Mesendoderm (in vitro differentiated cells): ENCODE data around the gene HMGCS1.
A peak's percentile ranks its signal among the peaks of the same experiment; 100 is the strongest.

Source experiments
- DNase-seq: peaks from one replicate; pipeline ENCODE4 v3.0.0; 2013
- H2AK5ac ChIP-seq: 2 replicates; pipeline ENCODE4 v1.6.1; 2013; ENCODE audit warnings: low read length, inconsistent platforms
- H2BK120ac ChIP-seq: 2 replicates; pipeline ENCODE4 v1.6.1; 2013; ENCODE audit warnings: low read depth, mild to moderate bottlenecking, low read length, moderate library complexity, mixed read lengths
- H2BK15ac ChIP-seq: replicated peaks from 2 replicates; pipeline ENCODE4 v1.6.1; 2013; ENCODE audit warnings: low read depth, mild to moderate bottlenecking, moderate library complexity
- H2BK5ac ChIP-seq: 2 replicates; pipeline ENCODE4 v1.6.1; 2013; ENCODE audit warnings: low read length, inconsistent platforms
- H3K18ac ChIP-seq: 2 replicates; pipeline ENCODE4 v1.6.1; 2013; ENCODE audit warnings: mild to moderate bottlenecking, low read length, mixed read lengths
- H3K23ac ChIP-seq: one replicate; pipeline ENCODE4 v1.6.1; 2013; ENCODE audit warnings: low read length
- H3K27ac ChIP-seq: 2 replicates; pipeline ENCODE4 v1.5.1; 2013; ENCODE audit warnings: low read depth, mild to moderate bottlenecking, inconsistent platforms, low read length, moderate library complexity
- H3K27me3 ChIP-seq: 2 replicates; pipeline ENCODE4 v1.6.1; 2013; ENCODE audit warnings: low read length, control low read depth, mild to moderate bottlenecking, inconsistent platforms; ENCODE audit not compliant: insufficient read depth, poor library complexity
- H3K36me3 ChIP-seq: 2 replicates; pipeline ENCODE4 v1.6.1; 2013; ENCODE audit warnings: low read length, inconsistent platforms; ENCODE audit not compliant: control insufficient read depth, insufficient read depth
- H3K4ac ChIP-seq: one replicate; pipeline ENCODE4 v1.6.1; 2013; ENCODE audit warnings: low read depth, mild to moderate bottlenecking, low read length, moderate library complexity
- H3K4me1 ChIP-seq: 2 replicates; pipeline ENCODE4 v1.6.1; 2013; ENCODE audit warnings: low read depth, low read length, inconsistent platforms; ENCODE audit not compliant: control insufficient read depth
- H3K4me2 ChIP-seq: 2 replicates; pipeline ENCODE4 v1.6.1; 2013; ENCODE audit warnings: low read length
- H3K4me3 ChIP-seq: 2 replicates; pipeline ENCODE4 v1.5.1; 2013; ENCODE audit warnings: mild to moderate bottlenecking, low read length
- H3K56ac ChIP-seq: one replicate; pipeline ENCODE4 v1.6.1; 2013; ENCODE audit warnings: low read length
- H3K79me1 ChIP-seq: 2 replicates; pipeline ENCODE4 v1.6.1; 2013; ENCODE audit warnings: low read length, inconsistent platforms
- H3K79me2 ChIP-seq: 2 replicates; pipeline ENCODE4 v1.6.1; 2013; ENCODE audit warnings: mild to moderate bottlenecking, low read length; ENCODE audit not compliant: control insufficient read depth, insufficient read depth
- H3K9ac ChIP-seq: 2 replicates; pipeline ENCODE4 v1.6.1; 2013; ENCODE audit warnings: low read length, inconsistent platforms
- H4K5ac ChIP-seq: one replicate; pipeline ENCODE4 v1.6.1; 2013; ENCODE audit warnings: low read length
- H4K8ac ChIP-seq: one replicate; pipeline ENCODE4 v1.6.1; 2013; ENCODE audit warnings: low read depth, mild to moderate bottlenecking, control low read depth, low read length, moderate library complexity
- WGBS: extraction: QIAGEN DNeasy Blood & Tissue Kit; methylation state at CpG from one replicate; pipeline ENCODE4 v1.1.7; 2013; ENCODE audit warnings: low lambda C conversion rate, missing lambda C conversion rate; ENCODE audit not compliant: insufficient coverage; ENCODE audit errors: extremely low coverage; 5-methylcytosine and 5-hydroxymethylcytosine counted together

HMGCS1 gene

GRCh38 chr5:43316421-43316820 is 3.2 kb upstream of the HMGCS1 start:
- Histone ChIP-seq H3K23ac (no peak overlapping the region), H2AK5ac (no peak overlapping the region), H3K27ac (no peak overlapping the region), H2BK5ac (no peak overlapping the region), H3K27me3 (no peaks in the 10 kb centered on the region), H3K56ac (no peak overlapping the region), H3K79me1 (no peaks in the 10 kb centered on the region), H3K4me3 (no peak overlapping the region), H3K36me3 (no peaks in the 10 kb centered on the region), H2BK120ac (no peak overlapping the region), H3K9ac (no peak overlapping the region), H3K18ac (no peak overlapping the region), H3K4me1 (no peaks in the 10 kb centered on the region), H4K8ac (no peak overlapping the region), H3K4ac (peak overlapping the region; percentile 81), H2BK15ac (no peak overlapping the region), H3K4me2 (no peak overlapping the region), H4K5ac (no peak overlapping the region), H3K79me2 (peaks cover 18% of the 10 kb centered on the region)
- no peak for DNase-seq
- WGBS, result no CpG with 5 or more reads among the region's 5 CpGs

- H3K4me3 ChIP-seq, result no peak overlapping the region
- H3K36me3 ChIP-seq, result no peaks in the 10 kb centered on the region
- WGBS, result no CpG with 5 or more reads among the region's 3 CpGs
- no peak overlapping the region for H2BK120ac ChIP-seq
- H2AK5ac ChIP-seq, result no peak overlapping the region
- H3K27me3 ChIP-seq, result no peaks in the 10 kb centered on the region
- no peak overlapping the region for H3K56ac ChIP-seq
- H3K79me1 ChIP-seq, result no peaks in the 10 kb centered on the region
- H3K9ac ChIP-seq, result no peak overlapping the region
- H4K8ac ChIP-seq, result no peak overlapping the region
- H3K4me1 ChIP-seq, result peaks cover 2% of the 10 kb centered on the region
- H4K5ac ChIP-seq, result no peak overlapping the region
- H2BK15ac ChIP-seq, result no peak overlapping the region
- H2BK5ac ChIP-seq, result no peak overlapping the region
- no peak overlapping the region for H3K18ac ChIP-seq
- no peak overlapping the region for H3K27ac ChIP-seq
- no peak for DNase-seq
- H3K4me2 ChIP-seq, result no peak overlapping the region
- peaks cover 25% of the 10 kb centered on the region for H3K79me2 ChIP-seq
- H3K4ac ChIP-seq, result no peak overlapping the region
- H3K23ac ChIP-seq, result no peak overlapping the region
These were observed 2.5 kb upstream of the HMGCS1 start for GRCh38 chr5:43315682-43316081.

DNA sequence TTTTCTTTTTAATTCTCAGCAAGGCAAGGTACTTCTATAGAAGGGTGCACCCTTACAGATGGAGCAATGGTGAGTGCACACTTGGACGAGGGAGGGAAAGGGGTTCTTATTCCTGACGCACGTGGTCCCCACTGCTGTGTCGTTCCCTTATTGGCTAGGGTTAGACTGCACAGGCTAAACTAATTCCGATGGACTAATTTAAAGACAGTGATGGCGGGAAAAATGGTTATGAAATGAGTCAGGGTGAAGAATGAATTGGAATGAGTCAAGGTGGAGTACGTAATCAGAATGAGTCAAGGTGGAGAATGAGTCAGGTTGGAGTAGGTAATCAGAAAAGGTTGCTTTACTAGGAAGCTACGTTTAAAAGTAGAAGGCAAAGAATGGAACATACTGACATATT is 2.1 kb upstream of the HMGCS1 start:
- Histone ChIP-seq H3K4ac (peak overlapping the region; percentile 91), H3K56ac (no peak overlapping the region), H3K4me1 (peaks cover 3% of the 10 kb centered on the region), H4K5ac (no peak overlapping the region), H2BK5ac (peak overlapping the region; percentile 25), H3K27ac (no peak overlapping the region), H3K4me3 (no peak overlapping the region), H3K36me3 (no peaks in the 10 kb centered on the region), H2AK5ac (no peak overlapping the region), H3K79me2 (peaks cover 30% of the 10 kb centered on the region), H3K27me3 (no peaks in the 10 kb centered on the region), H2BK15ac (no peak overlapping the region), H4K8ac (no peak overlapping the region), H2BK120ac (peak overlapping the region; percentile 79), H3K4me2 (no peak overlapping the region), H3K9ac (no peak overlapping the region), H3K18ac (no peak overlapping the region), H3K23ac (no peak overlapping the region), H3K79me1 (no peaks in the 10 kb centered on the region)
- WGBS, result no CpG with 5 or more reads among the region's 8 CpGs
- peak; percentile 18 for DNase-seq

- no peaks in the 10 kb centered on the region for H3K27me3 ChIP-seq
- H3K4me2 ChIP-seq, result no peak overlapping the region
- no peak overlapping the region for H4K5ac ChIP-seq
- peak overlapping the region; percentile 69 for H2BK120ac ChIP-seq
- H2AK5ac ChIP-seq, result no peak overlapping the region
- no peak overlapping the region for H3K4me3 ChIP-seq
- no peak overlapping the region for H3K23ac ChIP-seq
- H3K56ac ChIP-seq, result no peak overlapping the region
- no peak overlapping the region for H3K9ac ChIP-seq
- WGBS, result no CpG with 5 or more reads among the region's 6 CpGs
- H2BK15ac ChIP-seq, result peak overlapping the region; percentile 65
- peaks cover 7% of the 10 kb centered on the region for H3K4me1 ChIP-seq
- H3K79me2 ChIP-seq, result peaks cover 35% of the 10 kb centered on the region
- DNase-seq, result peak; percentile 68
- peak overlapping the region; percentile 97 for H3K18ac ChIP-seq
- peak overlapping the region; percentile 43 for H3K4ac ChIP-seq
- H3K27ac ChIP-seq, result peak overlapping the region; percentile 50
- H3K36me3 ChIP-seq, result no peaks in the 10 kb centered on the region
- no peaks in the 10 kb centered on the region for H3K79me1 ChIP-seq
- H4K8ac ChIP-seq, result no peak overlapping the region
- peak overlapping the region; percentile 72 for H2BK5ac ChIP-seq
These were observed 1.5 kb upstream of the HMGCS1 start for GRCh38 chr5:43314724-43315123.

- peak overlapping the region; percentile 31 for H3K56ac ChIP-seq
- peak overlapping the region; percentile 98 for H2BK120ac ChIP-seq
- H3K4me1 ChIP-seq, result peaks cover 10% of the 10 kb centered on the region
- peak overlapping the region; percentile 62 for H3K27ac ChIP-seq
- DNase-seq, result no peak
- no peak overlapping the region for H3K23ac ChIP-seq
- no CpG with 5 or more reads among the region's 8 CpGs for WGBS
- H2BK15ac ChIP-seq, result no peak overlapping the region
- H4K5ac ChIP-seq, result no peak overlapping the region
- H3K18ac ChIP-seq, result peak overlapping the region; percentile 97
- no peaks in the 10 kb centered on the region for H3K27me3 ChIP-seq
- H3K36me3 ChIP-seq, result peaks cover 2% of the 10 kb centered on the region
- H3K4me3 ChIP-seq, result no peak overlapping the region
- no peaks in the 10 kb centered on the region for H3K79me1 ChIP-seq
- H3K4ac ChIP-seq, result peak overlapping the region; percentile 98
- no peak overlapping the region for H4K8ac ChIP-seq
- H2BK5ac ChIP-seq, result peak overlapping the region; percentile 55
- no peak overlapping the region for H3K4me2 ChIP-seq
- no peak overlapping the region for H3K9ac ChIP-seq
- peak overlapping the region; percentile 2 for H2AK5ac ChIP-seq
- H3K79me2 ChIP-seq, result peaks cover 43% of the 10 kb centered on the region
These were observed 744 bp upstream of the HMGCS1 start for GRCh38 chr5:43313854-43314457.

DNA sequence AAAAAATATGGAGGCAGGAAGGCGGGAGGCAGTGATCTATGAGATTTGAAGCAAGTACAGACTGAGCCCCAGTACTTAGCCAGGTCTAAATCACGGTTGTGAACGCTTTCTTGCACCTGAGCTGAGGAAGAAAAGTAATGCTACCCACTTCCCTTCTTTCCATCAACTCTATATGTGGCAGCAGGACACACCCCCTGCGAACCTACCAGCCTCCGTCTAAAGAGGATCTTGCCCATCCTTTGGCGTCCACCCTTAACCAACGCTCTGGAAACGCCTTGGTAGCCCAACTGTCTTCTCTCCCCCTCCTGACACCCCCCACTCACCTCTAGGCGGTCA is 545 bp downstream of the HMGCS1 start:
- peak overlapping the region; percentile 96 for H3K9ac ChIP-seq
- peak overlapping the region; percentile 93 for H3K18ac ChIP-seq
- H2BK120ac ChIP-seq, result peak overlapping the region; percentile 16
- no peak overlapping the region for H4K5ac ChIP-seq
- peak overlapping the region; percentile 71 for H2AK5ac ChIP-seq
- H3K79me2 ChIP-seq, result peaks cover 51% of the 10 kb centered on the region
- no peaks in the 10 kb centered on the region for H3K27me3 ChIP-seq
- peak overlapping the region; percentile 97 for H2BK5ac ChIP-seq
- H3K4ac ChIP-seq, result peak overlapping the region; percentile 92
- H3K56ac ChIP-seq, result peak overlapping the region; percentile 99
- no peak overlapping the region for H4K8ac ChIP-seq
- H3K4me3 ChIP-seq, result peak overlapping the region; percentile 98
- H3K79me1 ChIP-seq, result no peaks in the 10 kb centered on the region
- H3K27ac ChIP-seq, result peak overlapping the region; percentile 94
- peaks cover 2% of the 10 kb centered on the region for H3K36me3 ChIP-seq
- WGBS, result no CpG with 5 or more reads among the region's 9 CpGs
- no peak overlapping the region for H2BK15ac ChIP-seq
- DNase-seq, result no peak
- peak overlapping the region; percentile 91 for H3K4me2 ChIP-seq
- H3K23ac ChIP-seq, result peak overlapping the region; percentile 92
- H3K4me1 ChIP-seq, result peaks cover 10% of the 10 kb centered on the region
